WTC11 (cell line): Measurements from ENCODE around the gene SPPL2B. TPM values are rescaled to one million over a fixed set of nuclear protein-coding genes. Genes with fewer than 3 reads are reported as not detected.
A peak's percentile ranks its signal among the peaks of the same experiment; 100 is the strongest.

Source experiments
- ATAC-seq: fragments of 200-7000 bp; cut with Tn5 transposase; 2 replicates; pipeline ENCODE4 v1.10.0; 2021; ENCODE audit warnings: mild to moderate bottlenecking, moderate library complexity
- CTCF ChIA-PET: fragments of 300-600 bp; sonication (Branson Sonifier 250); formaldehyde crosslinking; loops from one replicate; lab custom pipeline; 2021; ENCODE audit warnings: antibody characterized with exemption; lab: Charles Lee
- POLR2A ChIA-PET: fragments of 350-600 bp; sonication (Branson Sonifier 250); formaldehyde crosslinking; loops from one replicate; lab custom pipeline; 2021; ENCODE audit warnings: antibody characterized with exemption; lab: Charles Lee
- DNase-seq: peaks from one replicate; pipeline ENCODE4 v3.0.0; 2021; ENCODE audit warnings: low spot score
- H3K27ac Mint-ChIP-seq: 2 replicates; pipeline ENCODE4 v1.8.0; 2021; ENCODE audit warnings: mixed read lengths
- H3K27me3 Mint-ChIP-seq: 2 replicates; pipeline ENCODE4 v1.8.0; 2021; ENCODE audit warnings: low read depth, mild to moderate bottlenecking, moderate library complexity, mixed read lengths
- H3K36me3 Mint-ChIP-seq: 2 replicates; pipeline ENCODE4 v1.8.0; 2021; ENCODE audit warnings: mixed read lengths
- H3K4me1 Mint-ChIP-seq: 2 replicates; pipeline ENCODE4 v1.8.0; 2022; ENCODE audit warnings: mixed read lengths
- H3K4me3 Mint-ChIP-seq: 2 replicates; pipeline ENCODE4 v1.8.0; 2021; ENCODE audit warnings: mild to moderate bottlenecking, moderate library complexity, mixed read lengths
- H3K9me3 Mint-ChIP-seq: 2 replicates; pipeline ENCODE4 v1.8.0; 2021; ENCODE audit warnings: mixed read lengths
- CBFB ChIP-seq: sonication (generic); formaldehyde crosslinking; IDR thresholded peaks from 2 replicates; pipeline ENCODE4 v1.8.1; 2022; ENCODE audit warnings: mild to moderate bottlenecking, low read depth, missing genetic modification reagents
- FOXJ3 ChIP-seq: sonication (generic); formaldehyde crosslinking; IDR thresholded peaks from 2 replicates; pipeline ENCODE4 v1.9.0; 2021; ENCODE audit warnings: missing genetic modification reagents, mild to moderate bottlenecking, borderline replicate concordance
- FOXP4 ChIP-seq: sonication (generic); formaldehyde crosslinking; IDR thresholded peaks from 2 replicates; pipeline ENCODE4 v1.8.0; 2022; ENCODE audit warnings: mild to moderate bottlenecking, missing genetic modification reagents
- GABPB1 ChIP-seq: sonication (generic); formaldehyde crosslinking; IDR thresholded peaks from 2 replicates; pipeline ENCODE4 v1.8.1; 2023; ENCODE audit warnings: mild to moderate bottlenecking, missing genetic modification reagents
- GTF2I ChIP-seq: fragments of 250-450 bp; sonication (Bioruptor Pico); conservative IDR thresholded peaks from 2 replicates; pipeline ENCODE4 v1.4.0; 2021; ENCODE audit warnings: mild to moderate bottlenecking
- HMGA2 ChIP-seq: fragments of 250-450 bp; sonication (Bioruptor Pico); IDR thresholded peaks from 2 replicates; pipeline ENCODE4 v1.4.0; 2021; ENCODE audit warnings: mild to moderate bottlenecking, moderate library complexity
- JAZF1 ChIP-seq: fragments of 250-450 bp; sonication (Bioruptor Pico); IDR thresholded peaks from 2 replicates; pipeline ENCODE4 v1.9.0; 2021; ENCODE audit warnings: moderate library complexity, mild to moderate bottlenecking, inconsistent platforms
- MLX ChIP-seq: sonication (generic); formaldehyde crosslinking; IDR thresholded peaks from 2 replicates; pipeline ENCODE4 v1.8.1; 2023; ENCODE audit warnings: mild to moderate bottlenecking, missing genetic modification reagents, moderate library complexity
- MXD4 ChIP-seq: fragments of 250-450 bp; sonication (Bioruptor Pico); IDR thresholded peaks from 2 replicates; pipeline ENCODE4 v1.8.0; 2021; ENCODE audit warnings: mild to moderate bottlenecking, moderate library complexity, borderline replicate concordance
- NFYB ChIP-seq: sonication (generic); formaldehyde crosslinking; conservative IDR thresholded peaks from 2 replicates; pipeline ENCODE4 v1.8.0; 2022; ENCODE audit warnings: low read depth, missing genetic modification reagents
- NR3C1 ChIP-seq: sonication (generic); formaldehyde crosslinking; conservative IDR thresholded peaks from 2 replicates; pipeline ENCODE4 v1.8.1; 2023; ENCODE audit warnings: low read depth, mild to moderate bottlenecking, missing genetic modification reagents
- OVOL2 ChIP-seq: fragments of 250-450 bp; sonication (Bioruptor Pico); IDR thresholded peaks from 2 replicates; pipeline ENCODE4 v1.9.0; 2021; ENCODE audit warnings: mild to moderate bottlenecking, borderline replicate concordance
- RELA ChIP-seq: sonication (generic); formaldehyde crosslinking; IDR thresholded peaks from 2 replicates; pipeline ENCODE4 v1.8.1; 2022; ENCODE audit warnings: missing genetic modification reagents, mild to moderate bottlenecking, borderline replicate concordance
- SOX15 ChIP-seq: fragments of 250-450 bp; sonication (Bioruptor Pico); IDR thresholded peaks from 2 replicates; pipeline ENCODE4 v1.9.0; 2021; ENCODE audit warnings: mild to moderate bottlenecking
- TCF7 ChIP-seq: sonication (generic); formaldehyde crosslinking; IDR thresholded peaks from 2 replicates; pipeline ENCODE4 v1.8.0; 2022; ENCODE audit warnings: mild to moderate bottlenecking, low read depth, missing genetic modification reagents, moderate library complexity
- USF1 ChIP-seq: sonication (generic); formaldehyde crosslinking; IDR thresholded peaks from 2 replicates; pipeline ENCODE4 v1.8.0; 2022; ENCODE audit warnings: mild to moderate bottlenecking, missing genetic modification reagents
- ZNF219 ChIP-seq: sonication (generic); formaldehyde crosslinking; IDR thresholded peaks from 2 replicates; pipeline ENCODE4 v1.8.0; 2023; ENCODE audit warnings: missing genetic modification reagents, mild to moderate bottlenecking, borderline replicate concordance
- ZNF317 ChIP-seq: sonication (generic); formaldehyde crosslinking; IDR thresholded peaks from 2 replicates; pipeline ENCODE4 v1.8.1; 2023; ENCODE audit warnings: low read depth, mild to moderate bottlenecking, moderate library complexity, missing genetic modification reagents, borderline replicate concordance
- ZNF416 ChIP-seq: fragments of 250-450 bp; sonication (Bioruptor Pico); IDR thresholded peaks from 2 replicates; pipeline ENCODE4 v1.9.0; 2021; ENCODE audit warnings: mild to moderate bottlenecking, inconsistent platforms
- ZNF671 ChIP-seq: fragments of 250-450 bp; sonication (Bioruptor Pico); IDR thresholded peaks from 2 replicates; pipeline ENCODE4 v1.8.0; 2021; ENCODE audit warnings: mild to moderate bottlenecking
- total RNA-seq: library from RNA; stranded (reverse); gene quantifications from 3 replicates; pipeline ENCODE4 v1.2.3, GENCODE V29; 2021
- TF ChIP-seq, protein P1 (sequence below): fragments of 250-450 bp; sonication (Bioruptor Pico); IDR thresholded peaks from 2 replicates; pipeline ENCODE4 v1.9.0; 2021; ENCODE audit warnings: mild to moderate bottlenecking
- TF ChIP-seq, protein P2 (sequence below): sonication (generic); formaldehyde crosslinking; IDR thresholded peaks from 2 replicates; pipeline ENCODE4 v1.8.1; 2022; ENCODE audit warnings: mild to moderate bottlenecking, missing genetic modification reagents, moderate library complexity, borderline replicate concordance
- TF ChIP-seq, protein P3 (sequence below): fragments of 250-450 bp; sonication (Bioruptor Pico); IDR thresholded peaks from 2 replicates; pipeline ENCODE4 v2.1.2; 2022; ENCODE audit warnings: mild to moderate bottlenecking, moderate library complexity

Gene SPPL2B
- total RNA-seq, 1 experiment from 2014 or later, result 117 TPM

DNA sequence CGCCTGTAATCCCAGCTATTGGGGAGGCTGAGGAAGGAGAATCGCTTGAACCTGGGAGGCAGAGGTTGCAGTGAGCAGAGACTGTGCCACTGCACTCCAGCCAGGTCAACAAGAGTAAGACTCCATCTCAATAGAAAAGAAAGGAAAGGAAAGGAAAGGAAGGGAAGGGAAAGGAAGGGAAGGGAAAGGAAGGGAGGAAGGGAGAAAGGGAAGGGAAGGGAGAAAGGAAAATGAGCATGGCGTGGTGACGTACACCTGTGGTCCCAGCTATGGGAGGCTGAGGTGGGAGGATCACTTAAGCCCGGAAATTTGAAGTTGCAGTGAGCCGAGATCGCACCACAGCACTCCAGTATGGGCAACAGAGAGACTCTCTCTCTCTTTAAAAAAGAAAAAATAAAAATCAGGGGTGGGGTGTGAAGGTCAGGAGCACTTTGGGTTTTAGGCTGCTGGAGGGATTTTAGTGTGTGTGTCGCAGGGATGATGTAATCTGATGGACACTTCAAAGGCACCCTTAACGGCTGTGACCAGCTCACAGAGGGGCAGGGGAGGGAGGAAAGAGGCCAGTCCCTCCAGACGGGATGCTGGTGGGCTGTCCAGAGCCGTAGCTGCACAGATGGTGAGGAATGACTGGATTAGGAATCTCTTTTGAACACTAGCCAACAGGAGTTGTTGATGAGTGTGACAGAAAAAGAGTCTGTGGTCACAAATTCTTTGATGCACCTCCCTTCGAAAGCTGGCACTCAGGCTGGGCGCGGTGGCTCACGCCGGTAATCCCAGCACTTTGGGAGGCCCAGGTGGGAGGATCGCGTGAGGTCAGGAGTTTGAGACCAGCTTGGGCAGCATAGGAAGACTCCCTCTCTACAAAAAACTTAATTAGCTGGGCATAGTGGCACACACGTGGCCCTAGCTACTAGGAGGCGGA lies 59.1 kb downstream of the SPPL2B start:
- POLR2A ChIA-PET, result interaction anchor here (1.5 kb wide), 1 partner anchor 38 kb away, joined by 3 read pairs; no protein-coding TSS in a partner anchor
- Mint-ChIP-seq H3K4me1 (peaks cover 3% of the 10 kb centered on the region; the same call in 1 of the 2 replicates), H3K9me3 (peaks cover 6% of the 10 kb centered on the region), H3K27ac (peak overlapping the region; percentile 65; the same call in 1 of the 2 replicates), H3K27me3 (peaks cover 9% of the 10 kb centered on the region), H3K4me3 (no peak overlapping the region), H3K36me3 (no peaks in the 10 kb centered on the region)
- no peak for DNase-seq
- CTCF ChIA-PET, result interaction anchor here (1.0 to 1.3 kb wide), 2 partner anchors 20 to 97 kb away, joined by 3 to 4 read pairs; no protein-coding TSS in a partner anchor
- TF ChIP-seq, protein P1, sequence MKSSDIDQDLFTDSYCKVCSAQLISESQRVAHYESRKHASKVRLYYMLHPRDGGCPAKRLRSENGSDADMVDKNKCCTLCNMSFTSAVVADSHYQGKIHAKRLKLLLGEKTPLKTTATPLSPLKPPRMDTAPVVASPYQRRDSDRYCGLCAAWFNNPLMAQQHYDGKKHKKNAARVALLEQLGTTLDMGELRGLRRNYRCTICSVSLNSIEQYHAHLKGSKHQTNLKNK (CRISPR knock-in tag), result no peak
- TF ChIP-seq GABPB1 (CRISPR knock-in tag) (0 out of 2 replicates have a peak, but pooled peaks have one; percentile 29), GTF2I (CRISPR knock-in tag) (no peak), HMGA2 (CRISPR knock-in tag) (no peak), NR3C1 (CRISPR knock-in tag) (no peak), JAZF1 (no peak), MLX (CRISPR knock-in tag) (no peak), USF1 (CRISPR knock-in tag) (no peak)
- ATAC-seq, result no peak

GRCh38 chr19:2389594-2389993 lies 61.1 kb downstream of the SPPL2B start:
- H3K27me3 Mint-ChIP-seq, result peaks cover 9% of the 10 kb centered on the region
- peaks cover 3% of the 10 kb centered on the region; the same call in 1 of the 2 replicates for H3K4me1 Mint-ChIP-seq
- no peak overlapping the region for H3K4me3 Mint-ChIP-seq
- TF ChIP-seq USF1 (CRISPR knock-in tag), result no peak
- TF ChIP-seq SOX15, result no peak
- TF ChIP-seq FOXP4 (CRISPR knock-in tag), result no peak
- no peak for TF ChIP-seq NFYB (CRISPR knock-in tag)
- TF ChIP-seq, protein P2, sequence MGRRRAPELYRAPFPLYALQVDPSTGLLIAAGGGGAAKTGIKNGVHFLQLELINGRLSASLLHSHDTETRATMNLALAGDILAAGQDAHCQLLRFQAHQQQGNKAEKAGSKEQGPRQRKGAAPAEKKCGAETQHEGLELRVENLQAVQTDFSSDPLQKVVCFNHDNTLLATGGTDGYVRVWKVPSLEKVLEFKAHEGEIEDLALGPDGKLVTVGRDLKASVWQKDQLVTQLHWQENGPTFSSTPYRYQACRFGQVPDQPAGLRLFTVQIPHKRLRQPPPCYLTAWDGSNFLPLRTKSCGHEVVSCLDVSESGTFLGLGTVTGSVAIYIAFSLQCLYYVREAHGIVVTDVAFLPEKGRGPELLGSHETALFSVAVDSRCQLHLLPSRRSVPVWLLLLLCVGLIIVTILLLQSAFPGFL, result no peak
- TF ChIP-seq OVOL2 (CRISPR knock-in tag), result no peak
- TF ChIP-seq MLX (CRISPR knock-in tag), result no peak
- TF ChIP-seq CBFB (CRISPR knock-in tag), result no peak
- no peak for TF ChIP-seq ZNF671 (CRISPR knock-in tag)
- TF ChIP-seq, protein P3, sequence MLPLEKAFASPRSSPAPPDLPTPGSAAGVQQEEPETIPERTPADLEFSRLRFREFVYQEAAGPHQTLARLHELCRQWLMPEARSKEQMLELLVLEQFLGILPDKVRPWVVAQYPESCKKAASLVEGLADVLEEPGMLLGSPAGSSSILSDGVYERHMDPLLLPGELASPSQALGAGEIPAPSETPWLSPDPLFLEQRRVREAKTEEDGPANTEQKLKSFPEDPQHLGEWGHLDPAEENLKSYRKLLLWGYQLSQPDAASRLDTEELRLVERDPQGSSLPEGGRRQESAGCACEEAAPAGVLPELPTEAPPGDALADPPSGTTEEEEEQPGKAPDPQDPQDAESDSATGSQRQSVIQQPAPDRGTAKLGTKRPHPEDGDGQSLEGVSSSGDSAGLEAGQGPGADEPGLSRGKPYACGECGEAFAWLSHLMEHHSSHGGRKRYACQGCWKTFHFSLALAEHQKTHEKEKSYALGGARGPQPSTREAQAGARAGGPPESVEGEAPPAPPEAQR, result no peak
- no peak for TF ChIP-seq RELA (CRISPR knock-in tag)
- no peak for TF ChIP-seq GABPB1 (CRISPR knock-in tag)
- TF ChIP-seq ZNF219 (CRISPR knock-in tag), result no peak
- TF ChIP-seq ZNF317 (CRISPR knock-in tag), result no peak
- no peak for TF ChIP-seq MXD4
- no peak for TF ChIP-seq ZNF416 (CRISPR knock-in tag)
- TF ChIP-seq FOXJ3 (CRISPR knock-in tag), result no peak
- TF ChIP-seq TCF7 (CRISPR knock-in tag), result no peak
- CTCF ChIA-PET, result interaction anchor here (0.6 kb wide), 1 partner anchor 9 kb away, joined by 5 read pairs; no protein-coding TSS in a partner anchor
- H3K9me3 Mint-ChIP-seq, result peaks cover 13% of the 10 kb centered on the region
- H3K27ac Mint-ChIP-seq, result no peak overlapping the region
- POLR2A ChIA-PET, result no interaction called here
- ATAC-seq (no peak), DNase-seq (no peak)
- H3K36me3 Mint-ChIP-seq, result no peaks in the 10 kb centered on the region
